K562 (cell line): Measurements from ENCODE around the gene LGALS7B. TPM values are rescaled to one million over a fixed set of nuclear protein-coding genes. Genes with fewer than 3 reads are reported as not detected.

Experiments used
- ATAC-seq: fragments of 200-7000 bp; cut with Tn5 transposase; 3 replicates; pipeline ENCODE4 v1.9.1; 2020; ENCODE audit warnings: moderate library complexity
- BruUV-seq: library from RNA; stranded (reverse); fragments of 400-500 nt; replicated peaks from 2 replicates; lab custom pipeline; 2021; lab: Mats Ljungman, UMichigan
- CTCF ChIA-PET: fragments of 300-600 bp; formaldehyde crosslinking; extraction: SDS; loops from one replicate; lab custom pipeline; 2021; ENCODE audit warnings: low intra/inter-chr PET ratio; lab: Yijun Ruan, JAX
- POLR2A ChIA-PET: fragments of 300-600, 350-650 bp; sonication (Branson Sonifier 250); formaldehyde crosslinking; extraction: SDS; loops from one replicate; lab custom pipeline; 2021; ENCODE audit warnings: antibody characterized with exemption, inconsistent platforms; lab: Yijun Ruan, JAX
- DNase-seq, 4 experiments: peaks; one replicate each; pipeline versions ENCODE4 v3.0.0 to v3.0.0-alpha.2; 2011 to 2018; ENCODE audit warnings: low spot score in 3 of 4, mixed read lengths in 3 of 4; ENCODE audit errors: extremely low read depth in 1 of 4
- FAIRE-seq: peaks from 2 replicates; lab custom pipeline; 2011; peaks lifted over from hg19 to GRCh38; lab: Jason Lieb, UNC
- H2AFZ ChIP-seq: 2 replicates; pipeline ENCODE4 v1.6.0; 2011; ENCODE audit warnings: low read depth, low read length, control low read depth, inconsistent platforms
- H3K27ac ChIP-seq: fragments of 200-600 bp; 3 replicates; pipeline ENCODE4 v1.8.0; 2011; ENCODE audit warnings: low read depth, mild to moderate bottlenecking, control low read depth, inconsistent platforms, low read length, moderate library complexity, mixed read lengths; ENCODE audit errors: extremely low read depth
- H3K27me3 ChIP-seq, 2 experiments: fragments of 300-600 bp in 1 of 2; 2 replicates in 1 of 2; 3 replicates in 1 of 2; pipeline versions ENCODE4 v1.6.0 to v1.8.0; 2011; ENCODE audit warnings: inconsistent platforms in 2 of 2, low read length in 2 of 2, mild to moderate bottlenecking in 1 of 2, mixed read lengths in 1 of 2, moderate library complexity in 1 of 2; ENCODE audit not compliant: control insufficient read depth in 2 of 2, insufficient read depth in 2 of 2
- H3K36me3 ChIP-seq: fragments of 300-600 bp; 3 replicates; pipeline ENCODE4 v1.8.0; 2011; ENCODE audit warnings: mild to moderate bottlenecking, low read length, inconsistent platforms; ENCODE audit not compliant: control insufficient read depth, insufficient read depth
- H3K4me1 ChIP-seq, 2 experiments: fragments of 200-600 bp in 1 of 2; replicated peaks in 1 of 2; 2 replicates in 1 of 2; 3 replicates in 1 of 2; pipeline versions ENCODE4 v1.5.1 to v1.8.0; 2011; ENCODE audit warnings: inconsistent platforms in 2 of 2, low read length in 2 of 2, mild to moderate bottlenecking in 1 of 2, mixed read lengths in 1 of 2, moderate library complexity in 1 of 2; ENCODE audit not compliant: control insufficient read depth in 2 of 2, insufficient read depth in 2 of 2
- H3K4me2 ChIP-seq: 2 replicates; pipeline ENCODE4 v1.6.1; 2011; ENCODE audit warnings: low read length, control low read depth, inconsistent platforms, mixed read lengths; ENCODE audit not compliant: insufficient read depth
- H3K4me3 ChIP-seq: fragments of 200-600 bp; sonication (generic), shearing (Covaris generic); 2 replicates; pipeline ENCODE4 v1.5.1; 2016; ENCODE audit warnings: control low read depth, inconsistent platforms
- H3K79me2 ChIP-seq: fragments of 200-600 bp; 3 replicates; pipeline ENCODE4 v1.8.0; 2011; ENCODE audit warnings: low read length, inconsistent platforms; ENCODE audit not compliant: control insufficient read depth, insufficient read depth
- H3K9ac ChIP-seq, 2 experiments: 2 replicates each; pipeline versions ENCODE4 v1.6.0 to v1.6.1; 2011; ENCODE audit warnings: low read depth in 2 of 2, low read length in 2 of 2, control low read depth in 1 of 2, inconsistent platforms in 1 of 2, mild to moderate bottlenecking in 1 of 2, mixed read lengths in 1 of 2; ENCODE audit not compliant: insufficient read depth in 1 of 2
- H3K9me1 ChIP-seq: one replicate; pipeline ENCODE4 v1.6.0; 2011; ENCODE audit warnings: inconsistent platforms, mild to moderate bottlenecking, low read length, moderate library complexity; ENCODE audit not compliant: control insufficient read depth, insufficient read depth
- H3K9me3 ChIP-seq: replicated peaks from 2 replicates; pipeline ENCODE4 v1.5.1; 2011; ENCODE audit warnings: low read depth, low read length, inconsistent platforms; ENCODE audit not compliant: control insufficient read depth, insufficient read depth
- H4K20me1 ChIP-seq: replicated peaks from 2 replicates; pipeline ENCODE4 v1.6.1; 2011; ENCODE audit warnings: low read length, inconsistent platforms, mixed read lengths; ENCODE audit not compliant: control insufficient read depth, insufficient read depth
- CEBPB ChIP-seq: fragments of 450-650 bp; IDR thresholded peaks from 2 replicates; pipeline ENCODE4 v1.6.1; 2016; ENCODE audit warnings: missing genetic modification characterization, missing compliant biosample characterization
- CREB3L1 ChIP-seq: fragments of 450-650 bp; IDR thresholded peaks from 2 replicates; pipeline ENCODE4 v1.6.1; 2014; ENCODE audit warnings: low read depth, mild to moderate bottlenecking, moderate library complexity, borderline replicate concordance
- CSDE1 ChIP-seq, 2 experiments: fragments of 450-650 bp; IDR thresholded peaks; 2 replicates each; pipeline ENCODE4 v1.6.1; 2016; ENCODE audit warnings: mild to moderate bottlenecking in 1 of 2
- ELF1 ChIP-seq: fragments of 200-800 bp; sonication (Bioruptor generic); IDR thresholded peaks from 2 replicates; pipeline ENCODE4 v1.6.1; 2016; ENCODE audit warnings: missing genetic modification characterization, missing compliant biosample characterization
- FOXM1 ChIP-seq, 2 experiments: fragments of 450-650 bp in 1 of 2; sonication (generic) in 1 of 2; formaldehyde crosslinking in 1 of 2; IDR thresholded peaks; 2 replicates each; pipeline versions ENCODE4 v1.6.1 to v1.9.0; 2017 to 2022; ENCODE audit warnings: low read depth in 2 of 2, mild to moderate bottlenecking in 2 of 2, missing genetic modification reagents in 1 of 2, moderate library complexity in 1 of 2
- HMBOX1 ChIP-seq: sonication (generic); IDR thresholded peaks from 2 replicates; pipeline ENCODE4 v1.6.1; 2016
- KAT2B ChIP-seq: IDR thresholded peaks from one replicate; pipeline ENCODE4 v1.6.1; 2012; ENCODE audit warnings: low read depth, mild to moderate bottlenecking, control low read depth, inconsistent platforms, low read length, moderate library complexity
- KLF16 ChIP-seq: IDR thresholded peaks from 2 replicates; pipeline ENCODE4 v1.6.1; 2016; ENCODE audit warnings: antibody characterized with exemption
- NCOA4 ChIP-seq: fragments of 450-650 bp; IDR thresholded peaks from 2 replicates; pipeline ENCODE4 v1.6.1; 2018; ENCODE audit warnings: mild to moderate bottlenecking; ENCODE audit not compliant: partially characterized antibody
- NCOA6 ChIP-seq: fragments of 450-650 bp; IDR thresholded peaks from 2 replicates; pipeline ENCODE4 v1.6.1; 2017; ENCODE audit warnings: mild to moderate bottlenecking
- NR2F6 ChIP-seq: fragments of 450-650 bp; formaldehyde crosslinking; IDR thresholded peaks from 2 replicates; pipeline ENCODE4 v1.4.0; 2020; ENCODE audit warnings: mild to moderate bottlenecking
- POLR2AphosphoS5 ChIP-seq: IDR thresholded peaks from 2 replicates; pipeline ENCODE4 v1.6.1; 2011; ENCODE audit warnings: mild to moderate bottlenecking, low read depth, low read length, moderate library complexity; ENCODE audit not compliant: control insufficient read depth, insufficient read depth
- SNIP1 ChIP-seq: fragments of 450-650 bp; IDR thresholded peaks from 2 replicates; pipeline ENCODE4 v1.7.1; 2017; ENCODE audit warnings: low read depth, mild to moderate bottlenecking
- TRIM24 ChIP-seq, 2 experiments: fragments of 450-650 bp; IDR thresholded peaks; 2 replicates each; pipeline ENCODE4 v1.6.1; 2016
- VEZF1 ChIP-seq: fragments of 200-800 bp; sonication (Bioruptor generic); IDR thresholded peaks from 2 replicates; pipeline ENCODE4 v1.6.1; 2017; ENCODE audit warnings: missing genetic modification characterization, missing compliant biosample characterization
- ZNF347 ChIP-seq: fragments of 450-650 bp; formaldehyde crosslinking; IDR thresholded peaks from 2 replicates; pipeline ENCODE4 v1.4.0; 2020; ENCODE audit warnings: low read depth, mild to moderate bottlenecking, moderate library complexity
- WGBS: fragments of 100-300 bp; shearing (Covaris generic); methylation state at CpG from one replicate; pipeline ENCODE4 v1.1.6; 2016; ENCODE audit warnings: low coverage, mixed read lengths; ENCODE audit not compliant: insufficient coverage; ENCODE audit errors: missing lambda C conversion rate; 5-methylcytosine and 5-hydroxymethylcytosine counted together
- in situ Hi-C: fragments of 300-500 bp; cut with MboI; formaldehyde crosslinking; loops from 4 replicates; pipeline ENCODE4 v1.15.0; 2018; ENCODE audit warnings: inconsistent platforms, mixed read lengths
- intact Hi-C: fragments of 100-400 bp; cut with micrococcal nuclease; formaldehyde crosslinking; loops from 2 replicates; pipeline ENCODE4 v1.14.2; 2022
- polyA plus RNA-seq, 8 experiments: library from polyadenylated mRNA; depleted of rRNA in 4 of 8; stranded (reverse) in 5 of 8; unstranded in 3 of 8; fragments of >200 nt; fragmentation: Nextera tagmentation in 2 of 8; fragmentation: Illumina TruSeq in 1 of 8; extraction: Ambion mirVana in 2 of 8; extraction: Trizol in 1 of 8; gene quantifications; 2 replicates each; pipeline versions ENCODE4 v1.2.1 to v1.2.3, GENCODE V29; 2011 to 2014; ENCODE audit warnings: inconsistent platforms in 1 of 8, missing spikeins in 1 of 8
- total RNA-seq, 7 experiments: library from RNA; depleted of rRNA in 6 of 7; stranded (reverse); fragments of >200 nt in 6 of 7; fragmentation: Illumina TruSeq in 2 of 7; extraction: Trizol in 2 of 7; gene quantifications; 2 replicates each; pipeline versions ENCODE4 v1.2.1 to v1.2.3, GENCODE V29; 2011 to 2021; ENCODE audit warnings: low replicate concordance in 1 of 7
- TF ChIP-seq, protein P1 (sequence below): fragments of 450-650 bp; formaldehyde crosslinking; IDR thresholded peaks from 2 replicates; pipeline ENCODE4 v1.4.0; 2020; ENCODE audit warnings: mild to moderate bottlenecking, moderate library complexity

Gene LGALS7B
- total and polyA plus RNA-seq, 9 of the 15 experiments (the other 6 are each of a cell fraction or from before 2014, with no cell fraction given): not detected

DNA sequence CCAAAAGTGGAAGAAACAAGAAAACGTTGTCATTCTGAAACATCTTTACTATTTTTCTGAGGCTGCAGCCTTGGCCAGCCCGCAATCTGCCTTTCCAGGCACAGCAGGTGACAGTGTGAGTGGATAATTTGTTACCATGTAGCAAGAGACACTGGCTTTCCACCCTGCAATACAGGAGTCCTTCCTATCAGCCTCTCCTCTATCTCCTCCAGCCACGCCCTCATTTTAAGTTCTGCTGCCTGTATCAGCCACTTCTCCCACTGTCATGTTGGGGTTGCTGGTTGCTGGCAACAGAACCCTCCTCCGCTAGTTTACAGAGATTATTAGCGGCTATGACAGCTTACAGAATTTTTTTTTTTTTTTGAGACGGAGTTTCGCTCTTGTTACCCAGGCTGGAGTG is 7.9 kb upstream of the LGALS7B start:
- Histone ChIP-seq H3K4me1 (peaks cover 12 to 18% of the 10 kb centered on the region in 2 experiments; a peak in 4 of 5 replicates), H3K36me3 (no peaks in the 10 kb centered on the region), H4K20me1 (no peaks in the 10 kb centered on the region), H3K9me3 (no peaks in the 10 kb centered on the region), H3K4me3 (no peak overlapping the region), H3K4me2 (peak overlapping the region; percentile 34), H2AFZ (no peak overlapping the region), H3K9ac (no peak overlapping the region; a peak in 1 of 4 replicates), H3K27me3 (no peaks in the 10 kb centered on the region), H3K27ac (no peak overlapping the region), H3K79me2 (no peaks in the 10 kb centered on the region), H3K9me1 (no peaks in the 10 kb centered on the region)
- WGBS: under 1% methylated on average over 7 of the region's 7 CpGs
- peak; percentile 98 for ATAC-seq
- BruUV-seq: no TSS peak
- ChIA-PET POLR2A (interaction anchor here (1.2 kb wide), 1 partner anchor 68 kb away, joined by 4 read pairs; no protein-coding TSS in a partner anchor), CTCF (no interaction called here)
- peak; percentile 94 for FAIRE-seq
- intact Hi-C loops: no loop called here
- in situ Hi-C loops: no loop called here
- DNase-seq: peak; percentile 68 to 89 (median 79)
- TF ChIP-seq FOXM1 (IDR thresholded peaks at IDR 0.05; ENCODE audit: low read depth) (no peak), FOXM1 (CRISPR knock-in tag; IDR thresholded peaks at IDR 0.05; ENCODE audit: low read depth) (no peak), NCOA6 (no peak), ZNF347 (CRISPR knock-in tag) (no peak), ELF1 (tag) (no peak), NCOA4 (no peak), CREB3L1 (no peak), HMBOX1 (peak; percentile 84), KAT2B (no peak), KLF16 (peak; percentile 61; the same call in 1 of the 2 replicates), POLR2AphosphoS5 (peak; percentile 48; the same call in 1 of the 2 replicates), CEBPB (tag) (peak; percentile 59), SNIP1 (no peak), TRIM24 (IDR thresholded peaks at IDR 0.05) (peak in 1 of 2 experiments; percentile 65; a peak in 2 of 4 replicates), VEZF1 (CRISPR knock-in tag) (peak; percentile 42; the same call in 1 of the 2 replicates), NR2F6 (CRISPR knock-in tag) (no peak), CSDE1 (IDR thresholded peaks at IDR 0.05) (no peak)
- TF ChIP-seq, protein P1, sequence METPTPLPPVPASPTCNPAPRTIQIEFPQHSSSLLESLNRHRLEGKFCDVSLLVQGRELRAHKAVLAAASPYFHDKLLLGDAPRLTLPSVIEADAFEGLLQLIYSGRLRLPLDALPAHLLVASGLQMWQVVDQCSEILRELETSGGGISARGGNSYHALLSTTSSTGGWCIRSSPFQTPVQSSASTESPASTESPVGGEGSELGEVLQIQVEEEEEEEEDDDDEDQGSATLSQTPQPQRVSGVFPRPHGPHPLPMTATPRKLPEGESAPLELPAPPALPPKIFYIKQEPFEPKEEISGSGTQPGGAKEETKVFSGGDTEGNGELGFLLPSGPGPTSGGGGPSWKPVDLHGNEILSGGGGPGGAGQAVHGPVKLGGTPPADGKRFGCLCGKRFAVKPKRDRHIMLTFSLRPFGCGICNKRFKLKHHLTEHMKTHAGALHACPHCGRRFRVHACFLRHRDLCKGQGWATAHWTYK (CRISPR knock-in tag): no peak
